Ectodermal cell (in vitro differentiated cells): ENCODE data around the gene KCNJ2. TPM values are rescaled to one million over a fixed set of nuclear protein-coding genes. Genes with fewer than 3 reads are reported as not detected.

Experiments
- H3K27ac ChIP-seq: 2 replicates; pipeline ENCODE4 v1.7.0; 2013; ENCODE audit warnings: mild to moderate bottlenecking, low read depth, low read length; ENCODE audit not compliant: insufficient read depth, poor library complexity, severe bottlenecking
- H3K27me3 ChIP-seq: 2 replicates; pipeline ENCODE4 v1.7.0; 2013; ENCODE audit warnings: mild to moderate bottlenecking, low read length; ENCODE audit not compliant: insufficient read depth, control insufficient read depth, poor library complexity, severe bottlenecking
- H3K36me3 ChIP-seq: one replicate; pipeline ENCODE4 v1.7.0; 2013; ENCODE audit warnings: low read length; ENCODE audit not compliant: control insufficient read depth, insufficient read depth
- H3K4me1 ChIP-seq: one replicate; pipeline ENCODE4 v1.7.0; 2013; ENCODE audit warnings: low read length; ENCODE audit not compliant: control insufficient read depth, insufficient read depth
- H3K4me3 ChIP-seq: 2 replicates; pipeline ENCODE4 v1.7.0; 2013; ENCODE audit warnings: low read depth, low read length, control low read depth; ENCODE audit not compliant: insufficient read depth
- H3K9me3 ChIP-seq: 2 replicates; pipeline ENCODE4 v1.7.0; 2013; ENCODE audit warnings: mild to moderate bottlenecking, low read length, moderate library complexity; ENCODE audit not compliant: control insufficient read depth
- WGBS, 2 experiments: methylation state at CpG; one replicate each; pipeline ENCODE4 v1.1.7; 2013; ENCODE audit warnings: missing lambda C conversion rate in 2 of 2; 5-methylcytosine and 5-hydroxymethylcytosine counted together
- polyA plus RNA-seq, 4 experiments: library from polyadenylated mRNA; stranded (reverse); fragments of 50-300 nt; gene quantifications; one replicate each; pipeline ENCODE4 v1.2.3, GENCODE V29; 2013

KCNJ2 gene
- 1.7 TPM for polyA plus RNA-seq (2013, experiment 1 of 4)
- 2.0 TPM for polyA plus RNA-seq (2013, experiment 2 of 4)
- 1.5 TPM for polyA plus RNA-seq (2013, experiment 3 of 4)
- polyA plus RNA-seq (2013, experiment 4 of 4) = 1.5 TPM

- Histone ChIP-seq H3K36me3 (no peaks in the 10 kb centered on the region), H3K4me3 (peak within 1 kb of the TSS; percentile 55), H3K9me3 (no peaks in the 10 kb centered on the region), H3K27ac (no peak within 1 kb of the TSS), H3K4me1 (no peaks in the 10 kb centered on the region), H3K27me3 (peaks cover 41% of the 10 kb centered on the region)
- 0% methylated on average over 67 of the region's 67 CpGs for WGBS, 2 experiments
Observed at GRCh38 chr17:70168977-70169708, at the start of gene KCNJ2. Gene KCNJ2, plus strand, starts transcription at chr17:70169532. Its CDS starts 5,508 bp downstream, at chr17:70175040.

- Histone ChIP-seq H3K4me1 (no peaks in the 10 kb centered on the region), H3K27me3 (no peaks in the 10 kb centered on the region), H3K9me3 (no peaks in the 10 kb centered on the region), H3K36me3 (no peaks in the 10 kb centered on the region), H3K4me3 (no peak overlapping the region), H3K27ac (no peak overlapping the region)
- WGBS, 2 experiments = 90 to 97% methylated on average over 1 of the region's 1 CpG
Observed at GRCh38 chr17:70119545-70119944, 49.8 kb upstream of the KCNJ2 start.

- no peaks in the 10 kb centered on the region for H3K9me3 ChIP-seq
- 90 to 96% methylated on average over 2 of the region's 2 CpGs for WGBS, 2 experiments
- H3K4me3 ChIP-seq = no peak overlapping the region
- no peaks in the 10 kb centered on the region for H3K27me3 ChIP-seq
- no peak overlapping the region for H3K27ac ChIP-seq
- no peaks in the 10 kb centered on the region for H3K4me1 ChIP-seq
- H3K36me3 ChIP-seq = no peaks in the 10 kb centered on the region
Observed at GRCh38 chr17:70119983-70120382, 49.3 kb upstream of the KCNJ2 start.

GRCh38 chr17:70120425-70120824 lies 48.9 kb upstream of the KCNJ2 start:
- no peaks in the 10 kb centered on the region for H3K36me3 ChIP-seq
- no peaks in the 10 kb centered on the region for H3K9me3 ChIP-seq
- H3K27ac ChIP-seq = no peak overlapping the region
- WGBS, 2 experiments = 93 to 94% methylated on average over 4 of the region's 4 CpGs
- no peaks in the 10 kb centered on the region for H3K4me1 ChIP-seq
- H3K4me3 ChIP-seq = no peak overlapping the region
- no peaks in the 10 kb centered on the region for H3K27me3 ChIP-seq

- no peaks in the 10 kb centered on the region for H3K36me3 ChIP-seq
- no peak overlapping the region for H3K27ac ChIP-seq
- no peaks in the 10 kb centered on the region for H3K4me1 ChIP-seq
- 89 to 90% methylated on average over 2 to 3 of the region's 3 CpGs for WGBS, 2 experiments
- H3K27me3 ChIP-seq = no peaks in the 10 kb centered on the region
- no peak overlapping the region for H3K4me3 ChIP-seq
- no peaks in the 10 kb centered on the region for H3K9me3 ChIP-seq
Observed at GRCh38 chr17:70121126-70121525, 48.2 kb upstream of the KCNJ2 start.

GRCh38 chr17:70123193-70123592 lies 46.1 kb upstream of the KCNJ2 start:
- Histone ChIP-seq H3K27me3 (no peaks in the 10 kb centered on the region), H3K9me3 (no peaks in the 10 kb centered on the region), H3K4me3 (no peak overlapping the region), H3K4me1 (no peaks in the 10 kb centered on the region), H3K36me3 (no peaks in the 10 kb centered on the region), H3K27ac (no peak overlapping the region)
- WGBS, 2 experiments = 79 to 90% methylated on average over 2 of the region's 2 CpGs

GRCh38 chr17:70124723-70125122 lies 44.6 kb upstream of the KCNJ2 start:
- H3K4me3 ChIP-seq = no peak overlapping the region
- H3K36me3 ChIP-seq = no peaks in the 10 kb centered on the region
- H3K27ac ChIP-seq = no peak overlapping the region
- WGBS, 2 experiments = 93 to 96% methylated on average over 3 of the region's 3 CpGs
- H3K9me3 ChIP-seq = no peaks in the 10 kb centered on the region
- no peaks in the 10 kb centered on the region for H3K4me1 ChIP-seq
- H3K27me3 ChIP-seq = no peaks in the 10 kb centered on the region

GRCh38 chr17:70127221-70127873 lies 42.0 kb upstream of the KCNJ2 start:
- 95 to 97% methylated on average over 6 of the region's 6 CpGs for WGBS, 2 experiments
- no peaks in the 10 kb centered on the region for H3K9me3 ChIP-seq
- H3K4me3 ChIP-seq = no peak overlapping the region
- no peaks in the 10 kb centered on the region for H3K27me3 ChIP-seq
- no peaks in the 10 kb centered on the region for H3K4me1 ChIP-seq
- H3K36me3 ChIP-seq = no peaks in the 10 kb centered on the region
- no peak overlapping the region for H3K27ac ChIP-seq

GRCh38 chr17:70128727-70129238 lies 40.5 kb upstream of the KCNJ2 start:
- Histone ChIP-seq H3K27ac (no peak overlapping the region), H3K4me1 (no peaks in the 10 kb centered on the region), H3K36me3 (no peaks in the 10 kb centered on the region), H3K27me3 (no peaks in the 10 kb centered on the region), H3K4me3 (no peak overlapping the region), H3K9me3 (no peaks in the 10 kb centered on the region)
- 95 to 96% methylated on average over 23 of the region's 23 CpGs for WGBS, 2 experiments

- H3K4me1 ChIP-seq = no peaks in the 10 kb centered on the region
- H3K27ac ChIP-seq = no peak overlapping the region
- H3K4me3 ChIP-seq = no peak overlapping the region
- no peaks in the 10 kb centered on the region for H3K9me3 ChIP-seq
- H3K36me3 ChIP-seq = no peaks in the 10 kb centered on the region
- no peaks in the 10 kb centered on the region for H3K27me3 ChIP-seq
- WGBS, 2 experiments = 85 to 88% methylated on average over 3 of the region's 3 CpGs
Observed at GRCh38 chr17:70130289-70130688, 39.0 kb upstream of the KCNJ2 start.
